Panc1 (cell line): Measurements from ENCODE around the gene MIEN1. TPM values are rescaled to one million over a fixed set of nuclear protein-coding genes. Genes with fewer than 3 reads are reported as not detected.

Experiments
- ATAC-seq: fragments of 200-7000 bp; cut with Tn5 transposase; 2 replicates; pipeline ENCODE4 v1.9.1; 2020; ENCODE audit warnings: mild to moderate bottlenecking, moderate library complexity
- BruUV-seq: library from RNA; stranded (reverse); fragments of 400-500 nt; replicated peaks from 2 replicates; lab custom pipeline; 2021; lab: Mats Ljungman, UMichigan
- CTCF ChIA-PET: fragments of 300-600 bp; sonication (Branson Sonifier 250); formaldehyde crosslinking; loops from one replicate; lab custom pipeline; 2022; ENCODE audit warnings: antibody characterized with exemption; lab: Charles Lee
- POLR2A ChIA-PET: fragments of 300-600 bp; sonication (Branson Sonifier 250); formaldehyde crosslinking; loops from one replicate; lab custom pipeline; 2022; ENCODE audit warnings: antibody characterized with exemption; lab: Charles Lee
- DNase-seq: peaks from one replicate; pipeline ENCODE4 v3.0.0-alpha.2; 2010; ENCODE audit warnings: low read depth, low spot score
- H3K27ac ChIP-seq: 2 replicates; pipeline ENCODE4 v1.5.1; 2011; ENCODE audit warnings: mild to moderate bottlenecking, low read length, inconsistent platforms
- H3K27me3 ChIP-seq: fragments of 200-500 bp; sonication (Bioruptor generic); 2 replicates; pipeline ENCODE4 v1.6.0; 2014; ENCODE audit warnings: low read length, inconsistent platforms; ENCODE audit not compliant: control insufficient read depth, insufficient read depth
- H3K36me3 ChIP-seq: fragments of 200-500 bp; sonication (Bioruptor generic); 2 replicates; pipeline ENCODE4 v1.5.1; 2014; ENCODE audit warnings: inconsistent platforms, mild to moderate bottlenecking, low read length, moderate library complexity; ENCODE audit not compliant: control insufficient read depth, insufficient read depth
- H3K4me1 ChIP-seq: 2 replicates; pipeline ENCODE4 v1.5.1; 2011; ENCODE audit warnings: inconsistent platforms, mild to moderate bottlenecking, low read length, moderate library complexity; ENCODE audit not compliant: control insufficient read depth, insufficient read depth
- H3K4me3 ChIP-seq, 2 experiments: 2 replicates each; pipeline ENCODE4 v1.5.1; 2011 to 2012; ENCODE audit warnings: low read depth in 2 of 2, low read length in 2 of 2, mild to moderate bottlenecking in 2 of 2, inconsistent platforms in 1 of 2, moderate library complexity in 1 of 2
- H3K9me3 ChIP-seq: fragments of 200-500 bp; sonication (Bioruptor generic); 2 replicates; pipeline ENCODE4 v1.5.1; 2014; ENCODE audit warnings: low read depth, mild to moderate bottlenecking, inconsistent platforms, low read length, moderate library complexity; ENCODE audit not compliant: control insufficient read depth, insufficient read depth
- POLR2AphosphoS5 ChIP-seq: IDR thresholded peaks from 2 replicates; pipeline ENCODE4 v1.6.1; 2012; ENCODE audit warnings: mild to moderate bottlenecking, low read depth, low read length, moderate library complexity
- SIN3A ChIP-seq: IDR thresholded peaks from 2 replicates; pipeline ENCODE4 v1.6.1; 2012; ENCODE audit warnings: low read depth, mild to moderate bottlenecking, low read length, moderate library complexity, borderline replicate concordance; ENCODE audit not compliant: insufficient read depth
- TCF7L2 ChIP-seq: IDR thresholded peaks from 2 replicates; pipeline ENCODE4 v1.6.1; 2011; ENCODE audit warnings: mild to moderate bottlenecking, low read depth, low read length, inconsistent platforms
- in situ Hi-C: cut with HindIII; loops from 2 replicates; pipeline ENCODE4 v1.10.0; 2016; ENCODE audit warnings: low sequenced_read_pairs, low pct_unique_long_range_greater_than_20kb
- intact Hi-C: fragments of 100-400 bp; cut with micrococcal nuclease; formaldehyde crosslinking; loops from one replicate; pipeline ENCODE4 v1.10.0; 2022; ENCODE audit not compliant: unreplicated experiment
- total RNA-seq: library from RNA; stranded (reverse); gene quantifications from one replicate; pipeline ENCODE4 v1.2.1, GENCODE V29; 2021; ENCODE audit not compliant: unreplicated experiment
- TF ChIP-seq, protein P1 (sequence below), 2 experiments: IDR thresholded peaks; 2 replicates each; pipeline ENCODE4 v1.6.1; 2011 to 2012; ENCODE audit warnings: low read depth in 2 of 2, control low read depth in 1 of 2, low read length in 1 of 2, mild to moderate bottlenecking in 1 of 2, moderate library complexity in 1 of 2; ENCODE audit not compliant: insufficient read depth in 1 of 2
- TF ChIP-seq, protein P2 (sequence below): fragments of 450-650 bp; IDR thresholded peaks from 2 replicates; pipeline ENCODE4 v1.5.1; 2017; ENCODE audit warnings: mild to moderate bottlenecking

The MIEN1 gene
- total RNA-seq, 1 experiment from 2014 or later = 103 TPM

DNA sequence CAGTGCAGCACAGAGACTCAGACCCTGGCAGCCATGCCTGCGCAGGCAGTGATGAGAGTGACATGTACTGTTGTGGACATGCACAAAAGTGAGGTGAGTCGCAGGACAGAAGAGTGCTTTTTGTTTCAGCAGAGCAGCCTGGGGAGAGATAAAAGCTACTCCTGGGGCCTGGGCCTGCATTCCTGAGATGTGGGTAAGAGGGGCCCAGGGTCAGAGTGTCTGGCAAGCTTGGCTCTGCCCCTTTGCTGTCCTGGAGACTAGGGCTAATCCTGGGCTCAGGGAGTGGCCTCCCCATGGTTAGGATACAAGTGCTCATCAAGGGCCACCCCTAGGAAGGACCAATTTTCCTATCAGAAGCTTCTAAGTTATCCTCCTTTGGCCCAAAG is 35.2 kb downstream of the MIEN1 start:
- POLR2A ChIA-PET = interaction anchor here (0.5 kb wide), 1 partner anchor 35 kb away, joined by 4 read pairs; no protein-coding TSS in a partner anchor
- TF ChIP-seq TCF7L2 (no peak), POLR2AphosphoS5 (no peak), SIN3A (no peak)
- TF ChIP-seq, protein P1, sequence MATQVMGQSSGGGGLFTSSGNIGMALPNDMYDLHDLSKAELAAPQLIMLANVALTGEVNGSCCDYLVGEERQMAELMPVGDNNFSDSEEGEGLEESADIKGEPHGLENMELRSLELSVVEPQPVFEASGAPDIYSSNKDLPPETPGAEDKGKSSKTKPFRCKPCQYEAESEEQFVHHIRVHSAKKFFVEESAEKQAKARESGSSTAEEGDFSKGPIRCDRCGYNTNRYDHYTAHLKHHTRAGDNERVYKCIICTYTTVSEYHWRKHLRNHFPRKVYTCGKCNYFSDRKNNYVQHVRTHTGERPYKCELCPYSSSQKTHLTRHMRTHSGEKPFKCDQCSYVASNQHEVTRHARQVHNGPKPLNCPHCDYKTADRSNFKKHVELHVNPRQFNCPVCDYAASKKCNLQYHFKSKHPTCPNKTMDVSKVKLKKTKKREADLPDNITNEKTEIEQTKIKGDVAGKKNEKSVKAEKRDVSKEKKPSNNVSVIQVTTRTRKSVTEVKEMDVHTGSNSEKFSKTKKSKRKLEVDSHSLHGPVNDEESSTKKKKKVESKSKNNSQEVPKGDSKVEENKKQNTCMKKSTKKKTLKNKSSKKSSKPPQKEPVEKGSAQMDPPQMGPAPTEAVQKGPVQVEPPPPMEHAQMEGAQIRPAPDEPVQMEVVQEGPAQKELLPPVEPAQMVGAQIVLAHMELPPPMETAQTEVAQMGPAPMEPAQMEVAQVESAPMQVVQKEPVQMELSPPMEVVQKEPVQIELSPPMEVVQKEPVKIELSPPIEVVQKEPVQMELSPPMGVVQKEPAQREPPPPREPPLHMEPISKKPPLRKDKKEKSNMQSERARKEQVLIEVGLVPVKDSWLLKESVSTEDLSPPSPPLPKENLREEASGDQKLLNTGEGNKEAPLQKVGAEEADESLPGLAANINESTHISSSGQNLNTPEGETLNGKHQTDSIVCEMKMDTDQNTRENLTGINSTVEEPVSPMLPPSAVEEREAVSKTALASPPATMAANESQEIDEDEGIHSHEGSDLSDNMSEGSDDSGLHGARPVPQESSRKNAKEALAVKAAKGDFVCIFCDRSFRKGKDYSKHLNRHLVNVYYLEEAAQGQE (IDR thresholded peaks at IDR 0.05; ENCODE audit: insufficient read depth in 1 of 2, low read depth in 2 of 2, low read length in 1 of 2) = no peak
- TF ChIP-seq, protein P2, sequence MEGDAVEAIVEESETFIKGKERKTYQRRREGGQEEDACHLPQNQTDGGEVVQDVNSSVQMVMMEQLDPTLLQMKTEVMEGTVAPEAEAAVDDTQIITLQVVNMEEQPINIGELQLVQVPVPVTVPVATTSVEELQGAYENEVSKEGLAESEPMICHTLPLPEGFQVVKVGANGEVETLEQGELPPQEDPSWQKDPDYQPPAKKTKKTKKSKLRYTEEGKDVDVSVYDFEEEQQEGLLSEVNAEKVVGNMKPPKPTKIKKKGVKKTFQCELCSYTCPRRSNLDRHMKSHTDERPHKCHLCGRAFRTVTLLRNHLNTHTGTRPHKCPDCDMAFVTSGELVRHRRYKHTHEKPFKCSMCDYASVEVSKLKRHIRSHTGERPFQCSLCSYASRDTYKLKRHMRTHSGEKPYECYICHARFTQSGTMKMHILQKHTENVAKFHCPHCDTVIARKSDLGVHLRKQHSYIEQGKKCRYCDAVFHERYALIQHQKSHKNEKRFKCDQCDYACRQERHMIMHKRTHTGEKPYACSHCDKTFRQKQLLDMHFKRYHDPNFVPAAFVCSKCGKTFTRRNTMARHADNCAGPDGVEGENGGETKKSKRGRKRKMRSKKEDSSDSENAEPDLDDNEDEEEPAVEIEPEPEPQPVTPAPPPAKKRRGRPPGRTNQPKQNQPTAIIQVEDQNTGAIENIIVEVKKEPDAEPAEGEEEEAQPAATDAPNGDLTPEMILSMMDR = no peak
- Histone ChIP-seq H3K27me3 (no peaks in the 10 kb centered on the region), H3K36me3 (no peaks in the 10 kb centered on the region; the same call in 1 of the 2 replicates), H3K9me3 (no peaks in the 10 kb centered on the region), H3K27ac (no peak overlapping the region), H3K4me1 (peaks cover 6% of the 10 kb centered on the region), H3K4me3 (no peak overlapping the region)
- ATAC-seq (no peak), DNase-seq (no peak)
- in situ Hi-C loops (no loop called here), intact Hi-C loops (no loop called here)
- BruUV-seq = no TSS peak
- CTCF ChIA-PET = interaction anchor here (0.7 to 0.8 kb wide), 2 partner anchors 10 to 576 kb away, joined by 3 to 6 read pairs; no protein-coding TSS in a partner anchor

- CTCF ChIA-PET = interaction anchor here (0.7 to 0.8 kb wide), 2 partner anchors 10 to 28 kb away, joined by 3 to 6 read pairs; no protein-coding TSS in a partner anchor
- intact Hi-C loops (no loop called here), in situ Hi-C loops (no loop called here)
- no peak for TF ChIP-seq TCF7L2
- no peak for TF ChIP-seq SIN3A
- TF ChIP-seq, protein P2 = no peak
- TF ChIP-seq, protein P1 (IDR thresholded peaks at IDR 0.05; ENCODE audit: insufficient read depth in 1 of 2, low read depth in 2 of 2, low read length in 1 of 2) = no peak
- no peak for TF ChIP-seq POLR2AphosphoS5
- no peaks in the 10 kb centered on the region for H3K9me3 ChIP-seq
- no peak for DNase-seq
- H3K4me1 ChIP-seq = peaks cover 5% of the 10 kb centered on the region
- no peaks in the 10 kb centered on the region for H3K27me3 ChIP-seq
- H3K27ac ChIP-seq = no peak overlapping the region
- ATAC-seq = no peak
- no TSS peak for BruUV-seq
- POLR2A ChIA-PET = no interaction called here
- no peaks in the 10 kb centered on the region for H3K36me3 ChIP-seq
- no peak overlapping the region for H3K4me3 ChIP-seq
Observed at GRCh38 chr17:39694593-39694992, 35.7 kb downstream of the MIEN1 start.
